ENCODE measurements around the gene GNG7.

The GNG7 gene

GRCh38 chr19:2691951-2692350, 10.5 kb downstream of the GNG7 start (continued):
- TF ChIP-seq PATZ1 (CRISPR knock-in tag; IDR thresholded peaks at IDR 0.05; ENCODE audit: borderline replicate concordance) = no peak
- TF ChIP-seq PPARA (CRISPR knock-in tag; IDR thresholded peaks at IDR 0.05; ENCODE audit: borderline replicate concordance) = no peak
- TF ChIP-seq CREB5 (CRISPR knock-in tag; IDR thresholded peaks at IDR 0.05; ENCODE audit: low read depth) = no peak
- no peak for TF ChIP-seq TCF4 (CRISPR knock-in tag; IDR thresholded peaks at IDR 0.05; ENCODE audit: borderline replicate concordance)
- no peak for TF ChIP-seq ISL1 (CRISPR knock-in tag; IDR thresholded peaks at IDR 0.05)
- TF ChIP-seq ZFP30 (CRISPR knock-in tag; IDR thresholded peaks at IDR 0.05) = no peak
- TF ChIP-seq TOX (CRISPR knock-in tag; IDR thresholded peaks at IDR 0.05; ENCODE audit: borderline replicate concordance) = no peak
- no peak for TF ChIP-seq CSDC2 (CRISPR knock-in tag; IDR thresholded peaks at IDR 0.05)
- TF ChIP-seq ZFP3 (CRISPR knock-in tag; IDR thresholded peaks at IDR 0.05) = no peak

- ATAC-seq = no peak
- no peak for TF ChIP-seq ISL1 (CRISPR knock-in tag; IDR thresholded peaks at IDR 0.05)
- no peak for TF ChIP-seq PATZ1 (CRISPR knock-in tag; IDR thresholded peaks at IDR 0.05; ENCODE audit: borderline replicate concordance)
- no peak for TF ChIP-seq RARB (CRISPR knock-in tag; IDR thresholded peaks at IDR 0.05)
- TF ChIP-seq POU6F1 (CRISPR knock-in tag; IDR thresholded peaks at IDR 0.05; ENCODE audit: borderline replicate concordance, low read depth) = no peak
Measured at GRCh38 chr19:2690856-2691255, 11.6 kb downstream of the GNG7 start.

GRCh38 chr19:2686360-2686759, 16.1 kb downstream of the GNG7 start:
- TF ChIP-seq ARNTL (CRISPR knock-in tag; IDR thresholded peaks at IDR 0.05; ENCODE audit: borderline replicate concordance, low read depth) (no peak), TCF4 (CRISPR knock-in tag; IDR thresholded peaks at IDR 0.05; ENCODE audit: borderline replicate concordance) (no peak)
- no peak for ATAC-seq

- ATAC-seq = no peak
- no peak for TF ChIP-seq ZNF8 (CRISPR knock-in tag; IDR thresholded peaks at IDR 0.05)
- no peak for TF ChIP-seq POU6F1 (CRISPR knock-in tag; IDR thresholded peaks at IDR 0.05; ENCODE audit: borderline replicate concordance, low read depth)
- no peak for TF ChIP-seq TOX (CRISPR knock-in tag; IDR thresholded peaks at IDR 0.05; ENCODE audit: borderline replicate concordance)
- TF ChIP-seq CREB5 (CRISPR knock-in tag; IDR thresholded peaks at IDR 0.05; ENCODE audit: low read depth) = no peak
- no peak for TF ChIP-seq TSHZ2 (CRISPR knock-in tag; IDR thresholded peaks at IDR 0.05)
- no peak for TF ChIP-seq CSDC2 (CRISPR knock-in tag; IDR thresholded peaks at IDR 0.05)
- TF ChIP-seq ZNF70 (CRISPR knock-in tag; IDR thresholded peaks at IDR 0.05) = no peak
- TF ChIP-seq RARB (CRISPR knock-in tag; IDR thresholded peaks at IDR 0.05) = no peak
- TF ChIP-seq PATZ1 (CRISPR knock-in tag; IDR thresholded peaks at IDR 0.05; ENCODE audit: borderline replicate concordance) = no peak
- TF ChIP-seq PPARA (CRISPR knock-in tag; IDR thresholded peaks at IDR 0.05; ENCODE audit: borderline replicate concordance) = no peak
Measured at GRCh38 chr19:2685204-2685704, 17.2 kb downstream of the GNG7 start.
